ENCODE data around the gene GPD1.
"Not testable (repeated sequence)": the region's sequence is repeated elsewhere in the genome, so short reads cannot be mapped to it uniquely, and the experiment has no call there.

The GPD1 gene

GRCh38 chr12:50127546-50127945 is 23.7 kb downstream of the GPD1 start:
- DNase-seq (ENCODE audit: low spot score): no peak

- DNase-seq (ENCODE audit: low spot score): no peak
Observed at GRCh38 chr12:50129290-50129689, 25.5 kb downstream of the GPD1 start.

GRCh38 chr12:50132505-50133135 is 28.8 kb downstream of the GPD1 start:
- DNase-seq (ENCODE audit: low spot score): peak; percentile 55

GRCh38 chr12:50142993-50143392 is 39.2 kb downstream of the GPD1 start:
- DNase-seq (ENCODE audit: low spot score): no peak

GRCh38 chr12:50145439-50145838 is 41.6 kb downstream of the GPD1 start:
- no peak for DNase-seq (ENCODE audit: low spot score)

- DNase-seq (ENCODE audit: low spot score): no peak
Observed at GRCh38 chr12:50147281-50147680, 43.5 kb downstream of the GPD1 start.

GRCh38 chr12:50148011-50148410 is 44.2 kb downstream of the GPD1 start:
- not testable (repeated sequence) for DNase-seq (ENCODE audit: low spot score)

GRCh38 chr12:50149311-50149710 is 45.5 kb downstream of the GPD1 start:
- no peak for DNase-seq (ENCODE audit: low spot score)

- peak; percentile 68 for DNase-seq (ENCODE audit: low spot score)
Observed at GRCh38 chr12:50151047-50151687, 47.4 kb downstream of the GPD1 start.

- not testable (repeated sequence) for DNase-seq (ENCODE audit: low spot score)
Observed at GRCh38 chr12:50154947-50155346, 51.1 kb downstream of the GPD1 start.

GRCh38 chr12:50156641-50157040 is 52.8 kb downstream of the GPD1 start:
- DNase-seq (ENCODE audit: low spot score): no peak

GRCh38 chr12:50157259-50157658 is 53.5 kb downstream of the GPD1 start:
- peak; percentile 17 for DNase-seq (ENCODE audit: low spot score)

GRCh38 chr12:50160643-50161042 is 56.8 kb downstream of the GPD1 start:
- no peak for DNase-seq (ENCODE audit: low spot score)

Data from kidney tubule cell (primary cell).